ENCODE measurements around the gene ANGPTL8.

GRCh38 chr19:11234486-11235075, 4.8 kb upstream of the ANGPTL8 start:
- TF ChIP-seq POLR2A (IDR thresholded peaks at IDR 0.05) (no peak), CTCF (IDR thresholded peaks at IDR 0.05) (no peak)
